Endodermal cell (in vitro differentiated cells): ENCODE measurements around the gene ZNF335. TPM values are rescaled to one million over a fixed set of nuclear protein-coding genes. Genes with fewer than 3 reads are reported as not detected.

Experiments used
- DNase-seq: peaks from one replicate; pipeline ENCODE4 v3.0.0-alpha.2; 2017
- H3K27ac ChIP-seq: 2 replicates; pipeline ENCODE4 v1.5.1; 2013; ENCODE audit warnings: mild to moderate bottlenecking, low read depth, low read length, moderate library complexity
- H3K27me3 ChIP-seq: 2 replicates; pipeline ENCODE4 v1.6.1; 2013; ENCODE audit warnings: mild to moderate bottlenecking, low read length, moderate library complexity; ENCODE audit not compliant: insufficient read depth, control insufficient read depth, poor library complexity, severe bottlenecking
- H3K36me3 ChIP-seq: 2 replicates; pipeline ENCODE4 v1.7.0; 2013; ENCODE audit warnings: mild to moderate bottlenecking, low read length, moderate library complexity; ENCODE audit not compliant: control insufficient read depth, insufficient read depth
- H3K4me1 ChIP-seq: one replicate; pipeline ENCODE4 v1.7.0; 2013; ENCODE audit warnings: low read length; ENCODE audit not compliant: control insufficient read depth, insufficient read depth
- H3K4me3 ChIP-seq: 2 replicates; pipeline ENCODE4 v1.5.1; 2013; ENCODE audit warnings: mild to moderate bottlenecking, low read length, moderate library complexity
- H3K9ac ChIP-seq: 2 replicates; pipeline ENCODE4 v1.6.1; 2013; ENCODE audit warnings: mild to moderate bottlenecking, low read length, moderate library complexity; ENCODE audit not compliant: poor library complexity, severe bottlenecking; ENCODE audit errors: extremely low read depth
- H3K9me3 ChIP-seq: 2 replicates; pipeline ENCODE4 v1.6.1; 2013; ENCODE audit warnings: mild to moderate bottlenecking, low read length, moderate library complexity; ENCODE audit not compliant: control insufficient read depth
- H3K27ac Mint-ChIP-seq: 2 replicates; pipeline ENCODE4 v1.8.0; 2020; ENCODE audit warnings: mixed read lengths
- H3K27me3 Mint-ChIP-seq: 2 replicates; pipeline ENCODE4 v1.8.0; 2021; ENCODE audit warnings: mild to moderate bottlenecking, mixed read lengths; ENCODE audit not compliant: insufficient read depth
- H3K36me3 Mint-ChIP-seq: 2 replicates; pipeline ENCODE4 v1.8.0; 2020; ENCODE audit warnings: low read depth, mixed read lengths
- H3K4me1 Mint-ChIP-seq: 2 replicates; pipeline ENCODE4 v1.8.0; 2020; ENCODE audit warnings: mixed read lengths
- H3K4me3 Mint-ChIP-seq: 2 replicates; pipeline ENCODE4 v1.8.0; 2020; ENCODE audit warnings: mild to moderate bottlenecking, moderate library complexity, mixed read lengths
- H3K9me3 Mint-ChIP-seq: 2 replicates; pipeline ENCODE4 v1.8.0; 2020; ENCODE audit warnings: mild to moderate bottlenecking, mixed read lengths
- WGBS, 2 experiments: methylation state at CpG; one replicate each; pipeline versions ENCODE4 v1.1.5 to v1.1.7; 2013; ENCODE audit warnings: missing lambda C conversion rate in 2 of 2, mixed read lengths in 1 of 2; ENCODE audit not compliant: insufficient coverage in 1 of 2, insufficient read length in 1 of 2; 5-methylcytosine and 5-hydroxymethylcytosine counted together
- total RNA-seq, 2 donors: library from RNA; stranded (reverse); fragmentation: NEBNext Ultra II Directional in 1 of 2; extraction: Animal tissue kit (Norgen Biotek cat#: 25700) in 1 of 2; gene quantifications; 2 replicates in 1 of 2; 3 replicates in 1 of 2; pipeline ENCODE4 v1.2.1, GENCODE V29; 2021
- TF ChIP-seq, protein P1 (sequence below): fragments of 200-600 bp; sonication (generic); conservative IDR thresholded peaks from 2 replicates; pipeline ENCODE4 v1.5.0; 2021; ENCODE audit warnings: antibody characterized with exemption, mild to moderate bottlenecking

The ZNF335 gene
- total RNA-seq, 2 donors from 2014 or later = 18.3 to 21.0 TPM

DNA sequence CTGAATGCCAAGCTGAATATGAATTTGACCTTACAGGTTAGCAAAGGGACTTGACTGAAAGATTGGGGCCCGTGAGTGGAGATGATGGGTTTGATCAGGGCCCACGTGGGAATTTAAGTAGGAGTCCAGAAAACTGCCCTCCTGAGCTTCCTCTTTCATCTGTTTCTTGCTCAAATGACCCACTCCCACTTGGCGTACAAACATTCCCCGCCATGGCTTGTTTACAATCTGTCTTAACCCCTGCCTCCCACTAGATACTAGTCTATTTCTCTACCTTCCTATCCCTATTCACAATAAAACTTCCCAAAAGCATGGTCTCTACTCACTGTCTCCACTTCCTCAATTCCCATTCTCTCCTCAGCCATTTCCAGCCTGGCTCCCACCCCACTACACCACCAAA, 46.1 kb upstream of the ZNF335 start:
- no peaks in the 10 kb centered on the region for H3K36me3 ChIP-seq
- 88 to 93% methylated on average over 2 to 4 of the region's 4 CpGs for WGBS, 2 experiments
- H3K36me3 Mint-ChIP-seq = no peaks in the 10 kb centered on the region
- peaks cover 17% of the 10 kb centered on the region for H3K27me3 Mint-ChIP-seq
- H3K27ac ChIP-seq = no peak overlapping the region
- TF ChIP-seq, protein P1, sequence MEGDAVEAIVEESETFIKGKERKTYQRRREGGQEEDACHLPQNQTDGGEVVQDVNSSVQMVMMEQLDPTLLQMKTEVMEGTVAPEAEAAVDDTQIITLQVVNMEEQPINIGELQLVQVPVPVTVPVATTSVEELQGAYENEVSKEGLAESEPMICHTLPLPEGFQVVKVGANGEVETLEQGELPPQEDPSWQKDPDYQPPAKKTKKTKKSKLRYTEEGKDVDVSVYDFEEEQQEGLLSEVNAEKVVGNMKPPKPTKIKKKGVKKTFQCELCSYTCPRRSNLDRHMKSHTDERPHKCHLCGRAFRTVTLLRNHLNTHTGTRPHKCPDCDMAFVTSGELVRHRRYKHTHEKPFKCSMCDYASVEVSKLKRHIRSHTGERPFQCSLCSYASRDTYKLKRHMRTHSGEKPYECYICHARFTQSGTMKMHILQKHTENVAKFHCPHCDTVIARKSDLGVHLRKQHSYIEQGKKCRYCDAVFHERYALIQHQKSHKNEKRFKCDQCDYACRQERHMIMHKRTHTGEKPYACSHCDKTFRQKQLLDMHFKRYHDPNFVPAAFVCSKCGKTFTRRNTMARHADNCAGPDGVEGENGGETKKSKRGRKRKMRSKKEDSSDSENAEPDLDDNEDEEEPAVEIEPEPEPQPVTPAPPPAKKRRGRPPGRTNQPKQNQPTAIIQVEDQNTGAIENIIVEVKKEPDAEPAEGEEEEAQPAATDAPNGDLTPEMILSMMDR = no peak
- peaks cover 9% of the 10 kb centered on the region for H3K4me1 Mint-ChIP-seq
- no peak overlapping the region for H3K27ac Mint-ChIP-seq
- no peak overlapping the region for H3K4me3 Mint-ChIP-seq
- H3K9me3 Mint-ChIP-seq = no peaks in the 10 kb centered on the region
- no peaks in the 10 kb centered on the region for H3K9me3 ChIP-seq
- DNase-seq = no peak
- H3K27me3 ChIP-seq = peaks cover 9% of the 10 kb centered on the region
- H3K4me3 ChIP-seq = no peak overlapping the region
- H3K4me1 ChIP-seq = no peaks in the 10 kb centered on the region
- H3K9ac ChIP-seq = no peak overlapping the region

DNA sequence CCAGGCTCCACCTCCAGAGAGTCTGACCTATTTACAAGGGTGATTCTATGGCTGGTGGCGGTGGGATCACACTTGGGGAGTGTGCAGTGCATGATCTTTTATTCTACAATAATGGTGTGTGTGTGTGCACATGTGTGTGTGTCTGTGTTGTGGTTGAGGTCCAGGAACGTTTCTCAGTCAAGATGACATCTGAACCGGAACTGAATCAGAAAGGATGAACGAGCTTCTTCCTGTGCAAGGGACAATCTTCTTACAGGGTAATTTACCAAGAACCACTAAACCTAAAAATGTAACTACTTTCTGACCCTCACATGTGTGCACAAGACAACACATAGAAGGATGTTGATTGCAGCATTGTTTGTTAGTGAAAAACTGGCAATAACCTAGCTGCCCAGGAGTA, 45.3 kb upstream of the ZNF335 start:
- no peak overlapping the region for H3K9ac ChIP-seq
- Mint-ChIP-seq H3K27me3 (peaks cover 21% of the 10 kb centered on the region), H3K27ac (no peak overlapping the region), H3K4me3 (no peak overlapping the region), H3K9me3 (no peaks in the 10 kb centered on the region), H3K36me3 (no peaks in the 10 kb centered on the region), H3K4me1 (peaks cover 9% of the 10 kb centered on the region)
- no peaks in the 10 kb centered on the region for H3K4me1 ChIP-seq
- H3K9me3 ChIP-seq = no peaks in the 10 kb centered on the region
- no peak overlapping the region for H3K27ac ChIP-seq
- peaks cover 7% of the 10 kb centered on the region for H3K27me3 ChIP-seq
- DNase-seq = no peak
- TF ChIP-seq, protein P1 = no peak
- no peaks in the 10 kb centered on the region for H3K36me3 ChIP-seq
- no peak overlapping the region for H3K4me3 ChIP-seq
- 85 to 100% methylated on average over 2 to 4 of the region's 4 CpGs for WGBS, 2 experiments

DNA sequence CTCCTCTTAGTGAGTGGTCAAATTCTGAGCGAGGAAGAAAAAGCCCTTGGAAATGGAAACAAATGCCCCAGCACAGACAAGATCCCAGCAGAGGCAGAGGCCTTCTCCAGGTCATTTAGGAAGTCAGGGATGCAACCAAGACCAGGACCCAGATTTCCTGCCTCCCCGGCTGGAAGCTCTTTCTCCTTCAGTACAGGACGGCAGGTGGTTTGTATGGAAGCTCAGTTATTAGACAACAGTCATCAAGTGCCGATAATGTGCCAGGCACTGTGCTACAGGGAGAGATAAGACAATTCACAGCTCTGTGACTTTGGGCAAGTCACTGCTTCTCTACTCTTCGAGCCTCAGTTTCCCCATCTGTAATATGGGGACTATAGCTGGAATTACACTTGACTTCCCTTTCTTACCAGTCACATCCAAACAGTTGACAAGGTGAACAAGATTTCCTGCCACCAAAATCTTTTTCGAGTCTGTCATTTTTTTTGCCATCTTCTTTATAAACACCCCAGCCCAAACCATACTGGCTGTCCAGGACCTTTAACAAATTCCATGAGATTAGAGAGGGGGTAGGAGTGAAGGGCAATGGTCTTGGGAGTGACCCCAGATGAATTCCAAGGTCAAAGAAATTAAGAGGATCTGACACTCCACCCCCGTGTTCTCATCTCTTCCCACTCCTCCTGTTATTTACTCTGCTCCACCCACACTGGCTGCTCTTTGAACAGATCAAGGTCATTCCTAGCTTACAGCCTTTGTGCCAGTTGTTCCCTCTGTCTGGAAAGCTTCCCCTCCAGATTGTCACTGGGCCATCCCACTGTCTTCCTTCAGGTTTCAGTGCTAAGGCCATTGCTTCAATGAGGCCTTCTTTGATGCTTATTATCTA, 42.8 kb upstream of the ZNF335 start:
- Mint-ChIP-seq H3K27ac (no peak overlapping the region), H3K4me3 (peak overlapping the region; percentile 37), H3K27me3 (peaks cover 42% of the 10 kb centered on the region), H3K36me3 (no peaks in the 10 kb centered on the region), H3K4me1 (peaks cover 4% of the 10 kb centered on the region), H3K9me3 (no peaks in the 10 kb centered on the region)
- no peaks in the 10 kb centered on the region for H3K4me1 ChIP-seq
- H3K27ac ChIP-seq = no peak overlapping the region
- TF ChIP-seq, protein P1 = no peak
- 73 to 84% methylated on average over 6 to 7 of the region's 7 CpGs for WGBS, 2 experiments
- H3K9ac ChIP-seq = no peak overlapping the region
- H3K4me3 ChIP-seq = no peak overlapping the region
- peaks cover 7% of the 10 kb centered on the region for H3K27me3 ChIP-seq
- no peaks in the 10 kb centered on the region for H3K9me3 ChIP-seq
- DNase-seq = no peak
- no peaks in the 10 kb centered on the region for H3K36me3 ChIP-seq
